ENCODE results near the gene HDAC4. TPM values are rescaled to one million over a fixed set of nuclear protein-coding genes. Genes with fewer than 3 reads are reported as not detected.

Gene HDAC4
- total RNA-seq, 1 experiment from 2014 or later: 32.0 TPM

GRCh38 chr2:239224955-239225354 lies 175.9 kb downstream of the HDAC4 start:
- peaks cover 50 to 67% of the 10 kb centered on the region in 2 experiments for H3K4me1 Mint-ChIP-seq
- no peak overlapping the region; a peak in 1 of 7 replicates for H3K27ac Mint-ChIP-seq

More at GRCh38 chr2:239224955-239225354, 175.9 kb downstream of the HDAC4 start:
- H2BK20ac ChIP-seq (ENCODE audit: low read depth, low read length, poor library complexity, severe bottlenecking): no peak overlapping the region
- no peaks in the 10 kb centered on the region for H3K9me3 ChIP-seq (ENCODE audit: control insufficient read depth, low read depth, low read length)
- no peaks in the 10 kb centered on the region for H3K36me3 Mint-ChIP-seq (ENCODE audit: insufficient read depth in 1 of 3, low read depth in 3 of 3)
- no peak overlapping the region for H3K9ac ChIP-seq (ENCODE audit: extremely low read depth, insufficient read length, low read length)
- no peak overlapping the region for H2AFZ ChIP-seq (ENCODE audit: low read length)
- no peak overlapping the region for H2BK120ac ChIP-seq (ENCODE audit: low read depth, low read length, poor library complexity, severe bottlenecking)
- no peaks in the 10 kb centered on the region; the same call in 1 of the 2 replicates for H3K4me1 ChIP-seq (ENCODE audit: insufficient read depth, low read length)
- no peak overlapping the region for H3K18ac ChIP-seq (ENCODE audit: insufficient read length, low read depth, low read length)
- H3K79me2 ChIP-seq (ENCODE audit: insufficient read depth, low read length): peaks cover 1% of the 10 kb centered on the region; the same call in 1 of the 2 replicates
- DNase-seq: no peak
- H3K4me2 ChIP-seq (ENCODE audit: insufficient read depth, insufficient read length, low read length): no peak overlapping the region
- no peak overlapping the region for H4K5ac ChIP-seq (ENCODE audit: insufficient read length, low read depth, low read length)
- H2BK12ac ChIP-seq (ENCODE audit: insufficient read length, low read depth, low read length): no peak overlapping the region
- no peaks in the 10 kb centered on the region for H3K23me2 ChIP-seq (ENCODE audit: insufficient read length, low read depth, low read length, poor library complexity, severe bottlenecking)
- no peak overlapping the region for H2AK5ac ChIP-seq (ENCODE audit: insufficient read length, low read length)
- H3K27me3 ChIP-seq (ENCODE audit: insufficient read depth, low read length): no peaks in the 10 kb centered on the region
- no CpG with 5 or more reads among the region's 2 CpGs for WGBS (ENCODE audit: extremely low coverage, insufficient read length, low lambda C conversion rate)
- no peak overlapping the region for H3K56ac ChIP-seq (ENCODE audit: insufficient read length, low read depth, low read length)
- H2BK5ac ChIP-seq (ENCODE audit: insufficient read length, low read length): no peak overlapping the region
- no peak overlapping the region for H3K14ac ChIP-seq (ENCODE audit: insufficient read depth, low read length)
- no peak overlapping the region for H3K27ac ChIP-seq (ENCODE audit: insufficient read length, low read depth, low read length)
- TF ChIP-seq, protein P1, sequence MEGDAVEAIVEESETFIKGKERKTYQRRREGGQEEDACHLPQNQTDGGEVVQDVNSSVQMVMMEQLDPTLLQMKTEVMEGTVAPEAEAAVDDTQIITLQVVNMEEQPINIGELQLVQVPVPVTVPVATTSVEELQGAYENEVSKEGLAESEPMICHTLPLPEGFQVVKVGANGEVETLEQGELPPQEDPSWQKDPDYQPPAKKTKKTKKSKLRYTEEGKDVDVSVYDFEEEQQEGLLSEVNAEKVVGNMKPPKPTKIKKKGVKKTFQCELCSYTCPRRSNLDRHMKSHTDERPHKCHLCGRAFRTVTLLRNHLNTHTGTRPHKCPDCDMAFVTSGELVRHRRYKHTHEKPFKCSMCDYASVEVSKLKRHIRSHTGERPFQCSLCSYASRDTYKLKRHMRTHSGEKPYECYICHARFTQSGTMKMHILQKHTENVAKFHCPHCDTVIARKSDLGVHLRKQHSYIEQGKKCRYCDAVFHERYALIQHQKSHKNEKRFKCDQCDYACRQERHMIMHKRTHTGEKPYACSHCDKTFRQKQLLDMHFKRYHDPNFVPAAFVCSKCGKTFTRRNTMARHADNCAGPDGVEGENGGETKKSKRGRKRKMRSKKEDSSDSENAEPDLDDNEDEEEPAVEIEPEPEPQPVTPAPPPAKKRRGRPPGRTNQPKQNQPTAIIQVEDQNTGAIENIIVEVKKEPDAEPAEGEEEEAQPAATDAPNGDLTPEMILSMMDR (conservative IDR thresholded peaks at IDR 0.05): no peak
- H3T11ph ChIP-seq (ENCODE audit: low read length): no peak overlapping the region
- peaks cover 5% of the 10 kb centered on the region for H3K79me1 ChIP-seq (ENCODE audit: insufficient read depth, low read depth, low read length, poor library complexity, severe bottlenecking)
- no peak overlapping the region for H3K23ac ChIP-seq (ENCODE audit: insufficient read length, low read depth, low read length)
- no peaks in the 10 kb centered on the region for H3K27me3 Mint-ChIP-seq (ENCODE audit: low read depth)
- no peaks in the 10 kb centered on the region for H3K9me3 Mint-ChIP-seq
- H4K20me1 ChIP-seq (ENCODE audit: control insufficient read depth, insufficient read depth, insufficient read length): no peaks in the 10 kb centered on the region
- peak overlapping the region in 1 of 2 experiments; percentile 2; a peak in 1 of 5 replicates for H3K4me3 Mint-ChIP-seq
- H2BK15ac ChIP-seq (ENCODE audit: low read depth, low read length): no peak overlapping the region
- H3K4ac ChIP-seq (ENCODE audit: low read depth, low read length): no peak overlapping the region
- no peak overlapping the region for H4K8ac ChIP-seq (replicated peaks; ENCODE audit: insufficient read length, low read depth, low read length)
- H4K91ac ChIP-seq (ENCODE audit: insufficient read length, low read depth, low read length): no peak overlapping the region
